Muscle layer of colon (tissue), 2 donors: ENCODE results near the gene LPAR4.

Source experiments
- H3K27ac ChIP-seq: one replicate; pipeline ENCODE4 v1.7.0; 2013; ENCODE audit warnings: low read depth, mild to moderate bottlenecking, low read length, moderate library complexity
- H3K27me3 ChIP-seq, 2 donors: one replicate each; pipeline ENCODE4 v1.7.0; 2013; ENCODE audit warnings: low read length in 2 of 2, mild to moderate bottlenecking in 2 of 2; ENCODE audit not compliant: insufficient read depth in 2 of 2, control insufficient read depth in 1 of 2
- H3K36me3 ChIP-seq: one replicate; pipeline ENCODE4 v1.7.0; 2013; ENCODE audit warnings: mild to moderate bottlenecking, low read length; ENCODE audit not compliant: insufficient read depth
- H3K4me1 ChIP-seq: one replicate; pipeline ENCODE4 v1.7.0; 2013; ENCODE audit warnings: mild to moderate bottlenecking, low read length; ENCODE audit not compliant: insufficient read depth
- H3K4me3 ChIP-seq, 2 donors: one replicate each; pipeline ENCODE4 v1.7.0; 2013; ENCODE audit warnings: low read length in 2 of 2, low read depth in 1 of 2, mild to moderate bottlenecking in 1 of 2, moderate library complexity in 1 of 2
- H3K9ac ChIP-seq: one replicate; pipeline ENCODE4 v1.7.0; 2013; ENCODE audit warnings: low read length
- H3K9me3 ChIP-seq: one replicate; pipeline ENCODE4 v1.7.0; 2013; ENCODE audit warnings: mild to moderate bottlenecking, low read length
- donor health status: abdominal sarcoma.
- donor health status: Adenocarcinoma of cecum.

Gene LPAR4, protein sequence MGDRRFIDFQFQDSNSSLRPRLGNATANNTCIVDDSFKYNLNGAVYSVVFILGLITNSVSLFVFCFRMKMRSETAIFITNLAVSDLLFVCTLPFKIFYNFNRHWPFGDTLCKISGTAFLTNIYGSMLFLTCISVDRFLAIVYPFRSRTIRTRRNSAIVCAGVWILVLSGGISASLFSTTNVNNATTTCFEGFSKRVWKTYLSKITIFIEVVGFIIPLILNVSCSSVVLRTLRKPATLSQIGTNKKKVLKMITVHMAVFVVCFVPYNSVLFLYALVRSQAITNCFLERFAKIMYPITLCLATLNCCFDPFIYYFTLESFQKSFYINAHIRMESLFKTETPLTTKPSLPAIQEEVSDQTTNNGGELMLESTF

GRCh38 chrX:78747489-78747888 is at the start of gene LPAR4:
Gene LPAR4 (plus strand): TSS chrX:78747720. CDS start chrX:78754870, 7,150 bp downstream.
- Histone ChIP-seq H3K36me3 (no peaks in the 10 kb centered on the region), H3K4me1 (no peaks in the 10 kb centered on the region), H3K9ac (no peak within 1 kb of the TSS), H3K9me3 (no peaks in the 10 kb centered on the region), H3K27ac (no peak within 1 kb of the TSS), H3K27me3 (peaks cover 0 to 3% of the 10 kb centered on the region in 2 donors), H3K4me3 (no peak within 1 kb of the TSS)

DNA sequence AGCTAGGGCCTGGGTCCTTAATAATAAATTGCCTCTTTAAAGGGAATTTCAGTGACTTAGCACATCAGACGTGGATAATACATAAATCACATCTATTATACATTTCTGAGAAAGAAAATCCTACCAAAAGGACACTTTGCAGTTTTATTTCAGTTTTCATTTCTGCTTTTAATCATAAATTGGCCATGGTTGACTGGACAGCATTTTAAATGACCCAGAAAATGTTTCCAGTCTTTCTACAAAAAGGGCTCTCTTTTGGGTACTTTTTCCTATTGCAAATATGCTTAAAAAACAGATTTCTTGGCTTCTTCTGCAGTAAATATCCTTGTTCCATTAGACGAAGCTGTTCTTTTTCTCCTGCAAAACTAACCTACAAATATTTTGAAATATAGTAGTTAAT is 41.4 kb upstream of the LPAR4 start:
- H3K4me3 ChIP-seq: no peak overlapping the region
- H3K4me1 ChIP-seq: no peaks in the 10 kb centered on the region
- no peaks in the 10 kb centered on the region for H3K27me3 ChIP-seq
- no peaks in the 10 kb centered on the region for H3K9me3 ChIP-seq
- H3K9ac ChIP-seq: no peak overlapping the region
- no peak overlapping the region for H3K27ac ChIP-seq
- no peaks in the 10 kb centered on the region for H3K36me3 ChIP-seq

DNA sequence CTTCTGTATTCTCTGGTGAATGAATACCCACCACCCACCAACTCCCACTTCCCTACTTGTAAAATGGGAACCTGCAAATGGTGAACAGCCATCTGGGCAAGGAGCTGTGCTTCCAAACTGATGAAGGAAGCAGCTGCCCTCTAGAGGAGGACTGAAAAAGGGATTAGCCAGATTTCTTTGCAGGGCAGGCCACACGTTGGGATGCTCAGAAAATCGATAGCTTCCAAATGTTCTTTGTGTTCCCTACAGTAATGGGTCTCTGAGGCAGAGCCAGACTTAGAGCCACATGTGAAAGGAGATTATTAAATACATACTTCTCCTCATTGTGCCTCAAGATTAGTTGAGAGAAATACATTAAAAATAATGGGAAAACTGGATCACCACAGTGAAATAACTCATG is 39.3 kb upstream of the LPAR4 start:
- H3K27ac ChIP-seq: no peak overlapping the region
- no peaks in the 10 kb centered on the region for H3K9me3 ChIP-seq
- no peak overlapping the region for H3K4me3 ChIP-seq
- peaks cover 0 to 7% of the 10 kb centered on the region in 2 donors for H3K27me3 ChIP-seq
- no peaks in the 10 kb centered on the region for H3K4me1 ChIP-seq
- no peaks in the 10 kb centered on the region for H3K36me3 ChIP-seq
- no peak overlapping the region for H3K9ac ChIP-seq

- H3K27me3 ChIP-seq: peaks cover 0 to 7% of the 10 kb centered on the region in 2 donors
- H3K9ac ChIP-seq: no peak overlapping the region
- no peaks in the 10 kb centered on the region for H3K36me3 ChIP-seq
- no peak overlapping the region for H3K27ac ChIP-seq
- H3K9me3 ChIP-seq: no peaks in the 10 kb centered on the region
- H3K4me1 ChIP-seq: no peaks in the 10 kb centered on the region
- no peak overlapping the region for H3K4me3 ChIP-seq
Observed at GRCh38 chrX:78708816-78709215, 38.7 kb upstream of the LPAR4 start.

DNA sequence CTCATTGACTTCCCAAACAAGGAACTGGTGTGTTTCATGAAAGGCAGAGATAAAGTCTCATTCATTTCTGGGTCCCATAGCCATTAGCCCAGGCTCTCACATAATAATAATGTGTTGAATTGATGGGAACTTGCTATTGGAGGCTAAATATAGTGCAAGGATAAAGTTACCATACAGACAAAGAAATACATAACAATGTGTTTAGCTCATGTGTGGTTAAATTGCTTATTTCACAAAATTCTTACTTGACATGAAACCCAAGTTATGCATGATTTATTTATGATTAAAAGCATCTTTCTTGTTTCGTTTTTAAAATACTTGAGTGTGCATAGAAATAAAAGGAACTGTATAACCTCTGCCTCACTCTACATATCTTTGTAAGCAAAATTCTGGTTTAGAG is 37.3 kb upstream of the LPAR4 start:
- Histone ChIP-seq H3K27ac (no peak overlapping the region), H3K27me3 (peaks cover 0 to 7% of the 10 kb centered on the region in 2 donors), H3K36me3 (no peaks in the 10 kb centered on the region), H3K9me3 (no peaks in the 10 kb centered on the region), H3K9ac (no peak overlapping the region), H3K4me1 (no peaks in the 10 kb centered on the region), H3K4me3 (no peak overlapping the region)

GRCh38 chrX:78712336-78712735 is 35.2 kb upstream of the LPAR4 start:
- Histone ChIP-seq H3K36me3 (no peaks in the 10 kb centered on the region), H3K4me3 (no peak overlapping the region), H3K4me1 (no peaks in the 10 kb centered on the region), H3K9ac (no peak overlapping the region), H3K27ac (no peak overlapping the region), H3K9me3 (no peaks in the 10 kb centered on the region), H3K27me3 (peaks cover 0 to 7% of the 10 kb centered on the region in 2 donors)

- Histone ChIP-seq H3K9ac (no peak overlapping the region), H3K27me3 (no peaks in the 10 kb centered on the region), H3K27ac (no peak overlapping the region), H3K4me1 (no peaks in the 10 kb centered on the region), H3K9me3 (no peaks in the 10 kb centered on the region), H3K36me3 (no peaks in the 10 kb centered on the region), H3K4me3 (no peak overlapping the region)
Observed at GRCh38 chrX:78725287-78725686, 22.2 kb upstream of the LPAR4 start.

- no peak overlapping the region for H3K4me3 ChIP-seq
- peaks cover 0 to 3% of the 10 kb centered on the region in 2 donors for H3K27me3 ChIP-seq
- H3K9ac ChIP-seq: no peak overlapping the region
- H3K9me3 ChIP-seq: no peaks in the 10 kb centered on the region
- H3K27ac ChIP-seq: no peak overlapping the region
- H3K4me1 ChIP-seq: no peaks in the 10 kb centered on the region
- no peaks in the 10 kb centered on the region for H3K36me3 ChIP-seq
Observed at GRCh38 chrX:78746496-78746895, 1.0 kb upstream of the LPAR4 start.

- no peak overlapping the region for H3K27ac ChIP-seq
- no peaks in the 10 kb centered on the region for H3K4me1 ChIP-seq
- no peaks in the 10 kb centered on the region for H3K36me3 ChIP-seq
- no peak overlapping the region for H3K4me3 ChIP-seq
- H3K9ac ChIP-seq: no peak overlapping the region
- peaks cover 0 to 3% of the 10 kb centered on the region in 2 donors for H3K27me3 ChIP-seq
- no peaks in the 10 kb centered on the region for H3K9me3 ChIP-seq
Observed at GRCh38 chrX:78747971-78748370, 451 bp downstream of the LPAR4 start.

DNA sequence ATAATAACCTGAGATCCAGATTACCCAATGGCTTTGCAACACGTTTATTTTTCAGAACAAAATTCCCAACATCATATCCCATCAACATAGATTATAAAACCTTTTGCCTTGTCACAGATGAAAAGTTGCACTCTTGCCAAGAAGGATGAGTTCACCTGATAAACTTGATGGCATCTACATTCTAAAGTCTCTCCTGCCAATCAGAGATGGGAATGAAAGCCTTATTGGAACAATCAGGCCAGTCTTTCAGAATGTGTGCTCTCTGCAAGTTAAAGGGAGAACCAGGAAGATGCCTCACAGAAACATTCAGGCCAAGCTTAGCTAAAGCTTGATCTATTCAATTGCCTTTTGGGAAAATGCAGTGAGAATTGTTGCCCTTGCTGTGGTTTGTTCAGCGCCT is 1.3 kb downstream of the LPAR4 start:
- Histone ChIP-seq H3K36me3 (no peaks in the 10 kb centered on the region), H3K4me3 (no peak overlapping the region), H3K9ac (no peak overlapping the region), H3K9me3 (no peaks in the 10 kb centered on the region), H3K4me1 (no peaks in the 10 kb centered on the region), H3K27ac (no peak overlapping the region), H3K27me3 (no peaks in the 10 kb centered on the region)

DNA sequence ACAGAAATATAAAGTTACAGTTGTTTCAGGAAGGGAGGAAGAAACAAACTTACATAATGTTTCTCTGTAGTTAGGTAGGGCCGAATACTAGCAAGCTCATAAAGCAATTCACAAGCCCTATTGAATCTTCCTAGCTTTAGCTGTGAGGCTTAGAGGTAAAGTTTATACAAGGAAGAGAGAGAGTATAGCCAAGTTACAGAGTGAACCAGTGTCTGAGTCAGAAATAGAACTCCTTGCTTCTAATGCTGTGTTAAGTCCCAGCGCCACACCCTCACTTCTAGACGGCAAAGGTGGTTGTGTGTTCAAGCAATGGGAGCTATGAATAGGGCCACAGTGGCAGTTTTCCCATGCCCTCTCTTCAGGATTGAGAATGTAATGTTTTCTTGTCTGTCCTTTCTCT is 6.1 kb downstream of the LPAR4 start:
- Histone ChIP-seq H3K27me3 (no peaks in the 10 kb centered on the region), H3K9ac (no peak overlapping the region), H3K27ac (no peak overlapping the region), H3K4me1 (no peaks in the 10 kb centered on the region), H3K4me3 (no peak overlapping the region), H3K9me3 (no peaks in the 10 kb centered on the region), H3K36me3 (no peaks in the 10 kb centered on the region)

DNA sequence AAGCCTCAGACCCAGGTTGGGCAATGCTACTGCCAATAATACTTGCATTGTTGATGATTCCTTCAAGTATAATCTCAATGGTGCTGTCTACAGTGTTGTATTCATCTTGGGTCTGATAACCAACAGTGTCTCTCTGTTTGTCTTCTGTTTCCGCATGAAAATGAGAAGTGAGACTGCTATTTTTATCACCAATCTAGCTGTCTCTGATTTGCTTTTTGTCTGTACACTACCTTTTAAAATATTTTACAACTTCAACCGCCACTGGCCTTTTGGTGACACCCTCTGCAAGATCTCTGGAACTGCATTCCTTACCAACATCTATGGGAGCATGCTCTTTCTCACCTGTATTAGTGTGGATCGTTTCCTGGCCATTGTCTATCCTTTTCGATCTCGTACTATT is 7.4 kb downstream of the LPAR4 start:
- Histone ChIP-seq H3K9me3 (no peaks in the 10 kb centered on the region), H3K27ac (no peak overlapping the region), H3K36me3 (no peaks in the 10 kb centered on the region), H3K9ac (no peak overlapping the region), H3K4me1 (no peaks in the 10 kb centered on the region), H3K4me3 (no peak overlapping the region), H3K27me3 (no peaks in the 10 kb centered on the region)
